Stimulated activated CD8-positive, alpha-beta memory T cell treated with anti-CD3 and anti-CD28 coated beads, Interleukin-12 subunit alpha, Interleukin-12 subunit beta, amount 100 ng/mL, for 24 hours (primary cell): ENCODE measurements around the gene LRP2.
"Not testable (repeated sequence)": the region's sequence is repeated elsewhere in the genome, so short reads cannot be mapped to it uniquely, and the experiment has no call there.

Experiments
- DNase-seq: peaks from one replicate; pipeline ENCODE4 v3.0.0-alpha.2; 2020; ENCODE audit errors: extremely low read depth

The LRP2 gene

GRCh38 chr2:169301596-169302335, 60.6 kb downstream of the LRP2 start:
- DNase-seq = no peak

DNA sequence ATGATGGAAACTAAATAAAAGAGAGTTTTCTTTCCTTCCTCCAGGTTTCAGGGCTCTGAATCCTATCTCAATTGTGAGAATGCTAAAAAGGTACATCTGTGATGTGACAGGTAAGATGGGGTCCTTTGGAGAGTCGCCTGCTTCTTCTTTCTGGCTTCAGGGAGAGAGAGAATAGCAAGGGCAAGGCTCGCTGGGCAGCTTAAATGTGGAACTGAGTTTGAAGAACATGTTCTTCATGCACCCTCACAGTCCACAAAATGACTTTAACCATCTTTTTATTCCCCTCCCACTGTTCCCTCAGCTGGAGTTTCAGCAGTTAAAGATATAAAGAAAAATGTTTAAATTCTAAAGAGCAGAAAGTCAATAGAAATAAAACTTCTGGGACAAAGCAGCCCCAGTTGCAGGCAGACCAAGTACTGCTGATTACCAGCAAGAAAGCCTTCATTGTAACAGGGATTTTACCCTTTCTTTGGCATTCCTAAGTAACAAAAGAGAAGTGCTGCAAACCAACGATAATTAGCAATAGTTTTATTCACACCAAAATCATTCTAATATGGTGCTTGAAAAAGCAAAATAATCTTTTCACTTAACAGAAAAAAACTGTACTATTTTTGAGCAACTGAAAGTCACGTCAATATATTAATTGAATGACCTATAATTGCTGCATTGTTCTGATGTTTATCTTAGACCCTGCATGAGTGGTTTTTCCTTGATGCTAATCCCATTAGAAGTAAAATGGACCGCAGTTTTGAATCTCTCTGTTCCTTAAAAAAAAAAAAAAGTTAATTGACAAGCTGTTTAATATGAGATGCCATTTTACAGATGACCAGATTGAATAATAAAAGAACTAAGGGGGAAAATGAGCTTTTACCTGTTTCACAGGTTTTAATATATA, 61.5 kb downstream of the LRP2 start:
- DNase-seq = no peak

DNA sequence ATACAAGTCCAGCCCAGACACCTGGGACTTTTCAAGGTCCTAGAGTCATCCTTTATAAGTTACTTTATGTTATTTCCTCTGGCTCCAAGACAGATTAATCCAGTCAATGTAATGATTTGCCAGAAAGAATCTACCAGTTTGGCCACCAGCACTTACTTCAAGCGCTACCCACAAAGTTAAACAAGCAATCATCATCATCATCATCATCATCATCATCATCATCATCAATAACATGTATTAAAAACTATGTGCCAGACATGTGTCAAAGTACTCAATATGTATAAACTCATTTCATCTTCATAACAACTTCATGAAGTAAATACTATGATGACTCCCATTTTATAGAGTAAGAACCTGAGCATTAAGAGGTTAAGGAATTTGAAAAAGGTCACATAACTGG, 64.3 kb downstream of the LRP2 start:
- no peak for DNase-seq

GRCh38 chr2:169294001-169294675, 68.2 kb downstream of the LRP2 start:
- DNase-seq = no peak

DNA sequence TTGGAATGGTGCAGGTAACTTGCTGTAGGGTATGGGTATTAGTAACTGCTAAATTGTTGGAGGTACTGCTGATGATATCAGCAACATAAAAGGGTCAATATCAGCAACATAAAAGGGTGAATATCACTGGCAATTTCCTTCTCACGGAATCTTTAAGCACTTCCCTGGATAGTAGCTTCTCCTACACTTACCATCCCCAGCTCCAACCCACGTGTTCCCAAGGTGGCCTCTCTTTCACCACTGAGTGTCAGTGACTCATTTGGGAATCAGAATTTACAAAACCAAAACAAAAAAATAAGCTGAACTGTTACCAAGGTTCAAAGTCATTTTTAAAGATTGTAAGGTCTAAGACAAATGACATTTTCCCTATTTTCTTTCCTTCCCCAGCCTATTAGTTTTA, 70.8 kb downstream of the LRP2 start:
- DNase-seq = no peak

DNA sequence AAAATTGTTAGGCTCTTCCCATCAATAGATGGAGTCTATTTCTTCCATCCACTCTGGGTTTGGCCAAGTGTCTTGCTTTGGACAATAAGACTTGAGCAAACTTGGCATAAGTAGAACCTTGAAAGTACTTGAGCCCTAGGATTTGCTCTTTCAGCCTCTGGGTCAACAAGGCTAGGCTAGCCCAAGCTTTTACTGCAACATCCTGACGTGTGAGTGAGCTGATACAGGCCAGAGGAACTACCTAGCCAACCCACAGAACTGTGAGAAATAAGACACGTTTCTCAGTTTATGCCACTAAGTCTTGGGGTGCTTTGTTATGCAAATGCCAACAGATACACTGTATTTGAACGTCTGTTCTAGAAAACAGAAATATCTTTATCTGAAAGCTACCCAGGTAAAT, 71.9 kb downstream of the LRP2 start:
- no peak for DNase-seq

DNA sequence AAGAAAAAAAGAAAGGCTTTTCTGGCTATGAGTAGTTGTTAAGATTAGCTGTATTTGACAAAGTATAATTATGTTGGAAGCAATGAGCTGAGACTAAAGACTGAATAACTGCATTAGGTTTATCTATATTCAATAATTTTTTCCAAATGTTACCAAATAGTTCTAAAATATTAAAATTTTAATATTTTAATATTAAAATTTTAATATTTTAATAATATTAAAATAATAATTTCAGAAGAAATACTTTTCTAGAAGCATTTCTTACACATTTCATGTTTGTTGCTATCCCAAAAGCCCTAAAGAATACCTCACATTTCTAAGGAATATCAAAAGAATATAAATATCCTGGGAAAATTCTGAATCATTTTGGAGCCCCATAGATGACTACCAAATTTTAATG, 74.7 kb downstream of the LRP2 start:
- no peak for DNase-seq

DNA sequence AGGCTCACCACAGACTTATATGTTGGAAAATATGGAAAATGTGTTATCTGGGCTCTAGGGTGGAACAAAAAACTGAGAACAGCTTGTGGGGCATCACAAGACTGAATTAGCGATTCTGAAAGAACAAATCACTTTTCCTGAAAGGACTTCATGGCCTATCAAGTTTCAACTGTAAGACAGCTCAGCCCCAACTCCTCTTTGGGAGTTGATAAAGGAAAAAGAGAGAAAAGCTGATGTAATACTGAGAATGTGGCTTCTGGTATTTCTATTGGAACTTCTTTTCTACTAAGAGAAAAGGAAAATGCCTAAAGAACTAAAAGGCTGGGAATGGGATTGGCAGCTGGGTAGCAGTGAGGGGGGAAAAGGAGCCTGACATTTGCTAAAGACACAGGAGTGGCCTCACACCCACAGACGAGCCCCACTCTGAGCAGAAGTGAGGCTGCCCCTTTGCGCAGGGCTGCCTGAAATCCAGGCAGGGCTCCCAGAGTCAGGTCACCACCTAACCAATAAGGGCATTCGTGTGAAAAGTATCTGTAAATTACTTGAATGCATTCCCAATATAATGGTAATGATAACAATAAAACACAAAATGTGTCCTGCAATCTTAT, 75.6 kb downstream of the LRP2 start:
- no peak for DNase-seq

DNA sequence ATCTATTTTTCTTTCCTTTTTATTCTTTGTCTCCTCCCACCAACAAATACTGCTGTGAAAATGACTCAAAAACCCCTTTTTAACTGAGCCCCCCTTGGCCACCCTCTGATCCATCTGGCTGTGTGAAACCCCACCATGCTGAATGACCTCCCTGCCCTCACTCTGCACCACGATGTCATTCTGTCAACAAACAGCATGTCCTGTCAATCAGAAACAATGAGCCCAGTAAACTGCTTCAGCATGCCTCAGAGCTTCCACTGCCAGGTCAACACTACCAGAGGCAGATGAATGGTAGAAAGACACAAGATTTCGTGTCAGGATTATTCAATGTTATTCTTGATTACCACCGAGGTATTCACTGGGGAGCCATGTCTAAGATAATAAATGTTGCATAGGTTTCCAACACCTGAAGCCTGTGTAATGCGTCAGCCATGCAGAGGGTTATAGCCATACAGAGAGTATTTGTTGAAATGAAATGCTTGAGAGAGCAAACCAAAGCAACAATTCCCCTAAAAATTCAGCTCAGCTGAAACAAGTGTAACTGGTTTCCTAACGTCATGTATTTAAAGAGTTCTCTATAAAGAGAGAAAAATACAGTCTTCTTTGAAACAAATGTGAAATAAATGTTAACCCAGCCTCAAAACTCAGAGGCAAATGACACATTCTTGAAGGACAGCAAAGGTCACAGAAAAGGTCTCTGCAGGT, 76.7 kb downstream of the LRP2 start:
- DNase-seq = no peak

GRCh38 chr2:169280502-169280901, 81.8 kb downstream of the LRP2 start:
- DNase-seq = no peak

DNA sequence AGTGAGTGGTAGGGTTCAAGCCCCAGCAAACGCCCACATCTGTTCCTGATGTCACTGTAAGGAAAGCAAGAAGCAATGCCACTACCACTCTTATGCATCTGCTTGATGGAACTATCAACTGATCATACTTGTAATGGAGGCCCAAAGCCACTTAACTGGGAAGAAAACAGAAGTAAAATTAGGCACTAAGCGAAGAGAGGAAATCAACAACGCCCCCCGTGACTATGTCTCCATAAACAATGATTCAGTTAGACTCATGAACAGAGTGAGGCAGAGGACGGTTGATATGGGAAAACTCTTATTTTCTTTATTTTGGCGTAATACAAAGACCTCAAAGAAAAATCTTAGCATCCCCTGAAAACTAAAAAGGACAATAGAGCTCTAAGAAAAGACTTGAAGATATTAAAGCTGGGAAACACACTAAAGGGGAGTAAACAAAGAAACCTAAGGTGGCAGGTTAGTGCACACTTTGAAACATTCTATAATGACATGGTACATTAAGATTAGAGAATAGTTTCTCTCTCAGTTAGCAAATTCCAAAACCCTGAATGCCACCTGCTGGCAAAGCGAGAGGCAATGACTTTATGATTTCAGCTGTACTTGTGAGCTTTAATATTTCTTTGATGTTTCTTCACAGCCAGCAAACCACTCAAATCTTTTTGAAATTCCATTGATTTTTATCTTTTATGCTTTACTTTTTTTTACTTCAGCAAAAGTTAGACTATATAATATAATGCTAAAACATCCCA, 86.5 kb downstream of the LRP2 start:
- no peak for DNase-seq

GRCh38 chr2:169272010-169272409, 90.3 kb downstream of the LRP2 start:
- no peak for DNase-seq

GRCh38 chr2:169270574-169270973, 91.8 kb downstream of the LRP2 start:
- DNase-seq = not testable (repeated sequence)

DNA sequence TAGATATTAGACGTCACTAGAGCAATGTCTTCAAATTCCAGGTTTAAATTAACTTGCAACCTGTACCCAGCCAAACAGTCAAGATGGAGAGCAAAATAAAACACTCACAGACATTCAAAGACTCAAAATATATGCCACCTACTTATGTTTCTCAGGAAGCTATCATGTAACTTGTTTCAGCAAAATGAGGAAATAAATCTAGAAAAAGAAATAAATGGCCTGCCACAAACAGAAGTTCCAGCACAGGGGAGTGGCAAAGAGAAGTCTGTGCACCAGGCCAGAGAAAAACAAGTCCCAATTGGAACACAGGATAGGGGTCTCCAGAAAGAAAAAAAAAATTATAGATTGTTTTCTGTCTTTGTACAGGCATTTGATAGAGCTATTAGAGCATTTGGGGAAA, 96.7 kb downstream of the LRP2 start:
- no peak for DNase-seq

GRCh38 chr2:169260846-169261642, 101.3 kb downstream of the LRP2 start:
- no peak for DNase-seq

GRCh38 chr2:169260246-169260645, 102.1 kb downstream of the LRP2 start:
- no peak for DNase-seq

DNA sequence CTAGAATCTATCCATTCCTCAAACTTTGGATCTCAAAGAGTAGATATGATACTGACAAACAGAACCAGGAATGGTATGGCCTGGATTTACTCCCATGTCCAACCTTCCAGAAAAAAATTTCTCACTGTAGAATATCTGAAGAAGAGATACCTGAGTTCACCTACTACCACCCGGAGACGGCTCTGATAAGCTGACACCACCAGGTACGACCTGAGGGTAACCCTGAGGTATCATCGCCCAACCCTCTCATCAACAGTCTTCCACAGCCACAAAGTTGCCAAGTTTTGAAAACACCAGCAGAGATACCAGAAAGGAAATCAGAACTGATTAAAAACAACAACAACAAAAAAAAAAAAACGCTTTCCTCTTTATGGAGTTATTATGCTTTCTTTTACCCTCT, 102.9 kb downstream of the LRP2 start:
- no peak for DNase-seq

DNA sequence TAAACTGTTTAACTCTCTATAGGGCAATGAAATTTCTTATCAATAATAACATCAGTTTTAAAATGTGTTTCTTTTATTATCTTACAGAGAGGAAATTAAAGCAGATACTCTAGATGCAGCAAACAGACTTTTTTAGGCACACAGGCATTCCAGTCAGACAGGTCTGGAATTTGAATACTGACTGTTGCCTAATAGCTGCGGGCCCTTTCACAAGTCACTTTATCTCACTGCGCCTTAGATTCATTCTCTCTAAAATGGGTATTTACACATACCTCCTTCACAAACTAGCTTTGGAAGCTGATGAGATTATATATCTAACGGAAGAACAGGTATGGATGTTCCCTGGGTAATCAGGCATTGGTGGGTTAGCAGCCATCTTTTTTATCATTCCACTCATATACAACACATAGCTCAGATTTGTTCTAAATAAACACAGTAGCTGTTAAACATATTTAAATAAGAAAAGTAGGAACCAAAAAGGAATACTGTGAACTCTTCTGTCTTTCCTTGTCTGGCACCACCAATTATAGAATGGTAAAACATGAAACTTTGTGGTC, 104.2 kb downstream of the LRP2 start:
- DNase-seq = no peak

DNA sequence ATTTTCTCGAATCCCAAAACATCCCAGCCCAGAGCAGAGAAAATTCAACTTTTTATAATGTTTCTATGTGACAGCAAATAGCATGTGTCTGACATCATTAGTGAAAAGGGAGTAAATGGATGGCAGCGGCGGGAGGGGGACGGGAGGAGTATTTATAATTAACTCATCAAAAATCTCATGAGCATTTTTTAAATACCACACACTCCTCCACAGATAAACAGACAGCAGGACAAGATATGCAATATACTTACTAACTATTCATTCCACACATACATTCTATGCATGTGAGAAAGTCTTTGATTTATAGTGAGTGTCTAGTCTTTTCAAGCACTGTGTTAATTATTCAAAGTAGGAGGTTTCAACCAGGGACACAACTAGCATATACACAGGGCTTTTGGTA, 107.6 kb downstream of the LRP2 start:
- DNase-seq = no peak

DNA sequence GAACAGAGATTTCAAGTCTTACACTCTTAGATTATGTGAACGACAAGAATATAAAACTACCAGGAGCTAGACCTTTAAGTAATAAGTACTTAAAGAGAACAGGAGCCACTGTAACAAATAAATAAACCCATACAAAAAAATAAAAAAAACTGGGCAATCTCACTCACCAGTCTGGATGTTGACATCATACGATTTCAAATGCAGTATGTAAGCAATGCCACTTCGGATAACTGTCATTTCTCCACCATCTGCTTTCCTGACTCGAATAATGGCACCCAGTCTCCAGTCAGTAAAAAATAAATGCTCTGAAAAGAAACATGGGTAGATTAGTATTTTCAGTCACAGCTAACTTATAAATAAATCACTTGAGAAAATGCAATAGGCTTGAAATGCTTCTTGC, 115.1 kb downstream of the LRP2 start:
- no peak for DNase-seq
